ENCODE results near the gene ARFGAP3.

Gene ARFGAP3

DNA sequence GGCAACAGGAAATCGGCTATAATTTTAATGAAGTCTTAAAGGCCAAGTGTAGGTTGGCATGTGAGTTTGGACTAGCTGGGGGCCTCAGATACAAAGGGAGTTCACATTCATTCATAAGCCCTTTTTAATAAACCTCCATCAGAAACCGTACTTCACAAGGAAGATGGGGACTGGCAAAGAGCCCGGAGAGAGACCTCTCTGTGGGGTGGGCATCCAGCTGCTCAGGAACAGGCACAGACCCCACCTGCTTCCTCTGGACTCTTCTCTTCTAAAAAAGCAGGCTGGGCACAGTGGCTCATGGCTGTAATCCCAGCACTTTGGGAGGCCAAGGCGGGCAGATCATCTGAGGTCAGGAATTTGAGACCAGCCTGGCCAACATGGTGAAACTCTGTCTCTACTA, 3.9 kb upstream of the ARFGAP3 start:
- no peak overlapping the region for H3K4me3 ChIP-seq (ENCODE audit: low read depth, low read length)
- TF ChIP-seq, protein P1, sequence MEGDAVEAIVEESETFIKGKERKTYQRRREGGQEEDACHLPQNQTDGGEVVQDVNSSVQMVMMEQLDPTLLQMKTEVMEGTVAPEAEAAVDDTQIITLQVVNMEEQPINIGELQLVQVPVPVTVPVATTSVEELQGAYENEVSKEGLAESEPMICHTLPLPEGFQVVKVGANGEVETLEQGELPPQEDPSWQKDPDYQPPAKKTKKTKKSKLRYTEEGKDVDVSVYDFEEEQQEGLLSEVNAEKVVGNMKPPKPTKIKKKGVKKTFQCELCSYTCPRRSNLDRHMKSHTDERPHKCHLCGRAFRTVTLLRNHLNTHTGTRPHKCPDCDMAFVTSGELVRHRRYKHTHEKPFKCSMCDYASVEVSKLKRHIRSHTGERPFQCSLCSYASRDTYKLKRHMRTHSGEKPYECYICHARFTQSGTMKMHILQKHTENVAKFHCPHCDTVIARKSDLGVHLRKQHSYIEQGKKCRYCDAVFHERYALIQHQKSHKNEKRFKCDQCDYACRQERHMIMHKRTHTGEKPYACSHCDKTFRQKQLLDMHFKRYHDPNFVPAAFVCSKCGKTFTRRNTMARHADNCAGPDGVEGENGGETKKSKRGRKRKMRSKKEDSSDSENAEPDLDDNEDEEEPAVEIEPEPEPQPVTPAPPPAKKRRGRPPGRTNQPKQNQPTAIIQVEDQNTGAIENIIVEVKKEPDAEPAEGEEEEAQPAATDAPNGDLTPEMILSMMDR (IDR thresholded peaks at IDR 0.05; ENCODE audit: low read depth, low read length): no peak

- no peak overlapping the region for H3K4me3 ChIP-seq (ENCODE audit: low read depth, low read length)
- TF ChIP-seq, protein P1 (IDR thresholded peaks at IDR 0.05; ENCODE audit: low read depth, low read length): no peak
These were observed 890 bp upstream of the ARFGAP3 start for GRCh38 chr22:42857845-42858481.

- TF ChIP-seq, protein P1 (IDR thresholded peaks at IDR 0.05; ENCODE audit: low read depth, low read length): no peak
- peak overlapping the region; percentile 94 for H3K4me3 ChIP-seq (ENCODE audit: low read depth, low read length)
These were observed 751 bp downstream of the ARFGAP3 start for GRCh38 chr22:42856179-42856864.

GRCh38 chr22:42855721-42856120, 1.4 kb downstream of the ARFGAP3 start:
- H3K4me3 ChIP-seq (ENCODE audit: low read depth, low read length): peak overlapping the region; percentile 94
- TF ChIP-seq, protein P1 (IDR thresholded peaks at IDR 0.05; ENCODE audit: low read depth, low read length): no peak

- TF ChIP-seq, protein P1 (IDR thresholded peaks at IDR 0.05; ENCODE audit: low read depth, low read length): no peak
These were observed 1.9 kb downstream of the ARFGAP3 start for GRCh38 chr22:42855211-42855610.

DNA sequence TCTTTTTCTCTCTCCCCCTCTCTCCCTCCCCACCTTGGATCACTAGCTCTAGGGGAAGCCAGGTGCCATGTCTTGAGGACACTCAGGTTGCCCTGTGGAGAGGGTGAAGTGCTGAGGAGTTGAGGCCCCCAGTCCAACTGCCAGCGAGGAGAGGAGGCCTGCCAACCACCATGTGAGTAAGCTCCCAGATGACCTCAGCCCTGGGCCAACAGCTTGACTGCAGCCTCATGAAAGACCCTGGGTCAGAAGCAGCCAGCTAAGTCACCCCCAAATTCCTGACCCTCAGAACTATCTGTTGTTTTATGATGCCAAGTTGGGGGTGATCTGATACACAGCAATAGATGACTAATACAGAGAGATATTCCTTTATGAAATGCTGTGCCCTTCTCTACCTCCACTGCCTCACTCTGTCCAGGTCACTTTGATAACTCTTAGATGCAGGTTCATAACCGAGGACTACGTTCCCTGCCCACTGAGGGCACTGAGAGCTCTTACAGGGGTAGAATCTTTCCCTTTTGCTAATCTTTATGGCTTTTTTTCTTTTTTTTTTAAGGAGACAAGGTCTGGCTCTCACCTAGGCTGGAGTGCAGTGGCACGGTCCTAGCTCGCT, 8.0 kb downstream of the ARFGAP3 start:
- no peak overlapping the region for H3K4me3 ChIP-seq (ENCODE audit: low read depth, low read length)
- TF ChIP-seq, protein P1 (IDR thresholded peaks at IDR 0.05; ENCODE audit: low read depth, low read length): no peak

More at GRCh38 chr22:42855211-42855610, 1.9 kb downstream of the ARFGAP3 start:
- H3K4me3 ChIP-seq (ENCODE audit: low read depth, low read length): peak overlapping the region; percentile 94

DNA sequence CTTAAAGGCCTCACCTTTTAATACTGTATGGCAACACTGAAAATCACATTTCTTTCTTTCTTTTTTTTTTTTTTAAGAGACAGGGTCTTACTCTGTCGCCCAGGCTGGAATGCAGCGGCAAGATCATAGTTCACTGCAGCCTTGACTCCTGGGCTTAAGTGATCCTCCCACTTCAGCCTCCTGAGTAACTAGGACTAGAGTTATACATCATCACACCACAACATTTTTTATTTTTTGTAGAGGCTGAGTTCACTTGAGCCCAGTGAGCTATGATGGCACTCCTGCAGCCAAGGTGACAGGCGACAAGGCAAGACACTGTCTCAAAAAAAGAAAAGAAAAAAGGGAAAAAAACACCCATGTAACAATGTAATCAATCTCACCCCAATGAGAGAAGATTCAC, 10.0 kb downstream of the ARFGAP3 start:
- no peak overlapping the region for H3K4me3 ChIP-seq (ENCODE audit: low read depth, low read length)
- TF ChIP-seq, protein P1 (IDR thresholded peaks at IDR 0.05; ENCODE audit: low read depth, low read length): no peak

All from WI38 (cell line).